Measurements from ENCODE around the gene FCGR3A.
"Not testable (repeated sequence)": the region's sequence is repeated elsewhere in the genome, so short reads cannot be mapped to it uniquely, and the experiment has no call there.

DNA sequence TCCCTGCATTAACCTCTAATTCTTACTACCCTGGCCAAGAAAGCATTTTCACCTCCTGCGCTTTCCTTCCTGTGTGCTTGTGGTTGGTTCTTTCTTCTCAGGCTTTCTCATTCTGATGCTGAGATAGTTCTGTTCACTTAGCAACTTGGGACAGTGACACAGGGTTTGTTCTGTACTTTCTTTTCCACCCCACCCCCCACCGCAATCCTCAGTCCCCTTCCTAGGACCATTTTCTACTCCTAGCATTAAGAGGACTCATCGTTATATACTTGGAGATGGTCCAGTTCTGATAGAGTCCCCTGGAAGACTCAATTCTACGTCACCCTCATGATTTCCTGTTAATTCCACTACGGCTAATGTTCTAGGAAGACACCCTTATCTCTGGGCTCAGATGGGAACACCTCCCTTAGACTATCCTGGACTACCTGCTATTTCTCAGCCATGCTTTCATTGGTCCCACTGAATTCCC is 7.5 kb downstream of the FCGR3A start:
- TF ChIP-seq, protein P1, sequence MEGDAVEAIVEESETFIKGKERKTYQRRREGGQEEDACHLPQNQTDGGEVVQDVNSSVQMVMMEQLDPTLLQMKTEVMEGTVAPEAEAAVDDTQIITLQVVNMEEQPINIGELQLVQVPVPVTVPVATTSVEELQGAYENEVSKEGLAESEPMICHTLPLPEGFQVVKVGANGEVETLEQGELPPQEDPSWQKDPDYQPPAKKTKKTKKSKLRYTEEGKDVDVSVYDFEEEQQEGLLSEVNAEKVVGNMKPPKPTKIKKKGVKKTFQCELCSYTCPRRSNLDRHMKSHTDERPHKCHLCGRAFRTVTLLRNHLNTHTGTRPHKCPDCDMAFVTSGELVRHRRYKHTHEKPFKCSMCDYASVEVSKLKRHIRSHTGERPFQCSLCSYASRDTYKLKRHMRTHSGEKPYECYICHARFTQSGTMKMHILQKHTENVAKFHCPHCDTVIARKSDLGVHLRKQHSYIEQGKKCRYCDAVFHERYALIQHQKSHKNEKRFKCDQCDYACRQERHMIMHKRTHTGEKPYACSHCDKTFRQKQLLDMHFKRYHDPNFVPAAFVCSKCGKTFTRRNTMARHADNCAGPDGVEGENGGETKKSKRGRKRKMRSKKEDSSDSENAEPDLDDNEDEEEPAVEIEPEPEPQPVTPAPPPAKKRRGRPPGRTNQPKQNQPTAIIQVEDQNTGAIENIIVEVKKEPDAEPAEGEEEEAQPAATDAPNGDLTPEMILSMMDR (optimal IDR thresholded peaks at IDR 0.05 in 1 of 3, IDR thresholded peaks at IDR 0.05 in 1 of 3, conservative IDR thresholded peaks at IDR 0.05 in 1 of 3; ENCODE audit: extremely low read depth in 1 of 3, insufficient read depth in 2 of 3, low read length in 3 of 3), result not testable (repeated sequence)
- not testable (repeated sequence) for TF ChIP-seq EZH2 (IDR thresholded peaks at IDR 0.05; ENCODE audit: low read length)

Measured in keratinocyte (primary cell).